ENCODE data around the gene CELF4.

CELF4 gene

GRCh38 chr18:37545461-37546271 lies 19.9 kb downstream of the CELF4 start:
- no peak for DNase-seq

DNA sequence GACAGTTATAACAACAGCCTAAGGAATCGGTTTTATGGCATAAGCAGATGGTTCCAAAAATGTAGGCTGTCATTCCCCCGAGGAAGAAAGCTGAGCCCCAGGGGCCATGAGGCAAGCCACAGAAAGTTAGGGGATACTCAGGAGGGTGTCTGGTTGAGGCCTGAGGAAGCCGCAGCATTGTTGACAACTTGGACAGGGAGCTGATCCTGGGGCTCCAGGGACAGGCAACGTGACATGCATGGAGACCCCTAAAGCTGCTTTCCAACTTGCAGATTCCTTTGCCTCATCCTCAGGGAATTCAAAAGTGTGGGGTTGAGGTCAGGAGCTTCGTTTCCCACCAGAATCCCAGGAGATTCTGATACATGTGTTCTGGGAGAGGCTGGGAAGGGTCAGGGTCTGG lies 20.9 kb downstream of the CELF4 start:
- DNase-seq: no peak

DNA sequence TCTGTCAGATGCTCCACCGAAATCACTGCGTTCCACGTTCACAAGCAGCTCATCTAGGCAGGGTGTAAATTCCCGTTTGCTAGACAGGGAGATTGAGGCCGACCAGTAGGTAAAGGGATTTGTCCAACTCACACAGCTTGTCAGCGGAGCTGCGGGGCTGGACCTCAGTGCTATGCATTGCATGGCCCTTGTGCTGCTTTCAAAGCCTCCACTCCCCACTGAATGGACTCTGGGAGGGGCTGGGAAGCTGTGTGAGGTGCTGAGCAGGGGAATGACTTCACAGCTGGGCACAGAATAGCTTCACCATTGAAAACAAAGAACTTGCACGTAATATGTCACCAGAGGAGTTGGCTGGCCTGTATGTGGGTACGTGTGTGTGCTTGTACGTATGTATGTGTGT lies 21.4 kb downstream of the CELF4 start:
- no peak for DNase-seq

- no peak for DNase-seq
Observed at GRCh38 chr18:37543321-37543720, 22.3 kb downstream of the CELF4 start.

- no peak for DNase-seq
Observed at GRCh38 chr18:37541517-37541916, 24.1 kb downstream of the CELF4 start.

DNA sequence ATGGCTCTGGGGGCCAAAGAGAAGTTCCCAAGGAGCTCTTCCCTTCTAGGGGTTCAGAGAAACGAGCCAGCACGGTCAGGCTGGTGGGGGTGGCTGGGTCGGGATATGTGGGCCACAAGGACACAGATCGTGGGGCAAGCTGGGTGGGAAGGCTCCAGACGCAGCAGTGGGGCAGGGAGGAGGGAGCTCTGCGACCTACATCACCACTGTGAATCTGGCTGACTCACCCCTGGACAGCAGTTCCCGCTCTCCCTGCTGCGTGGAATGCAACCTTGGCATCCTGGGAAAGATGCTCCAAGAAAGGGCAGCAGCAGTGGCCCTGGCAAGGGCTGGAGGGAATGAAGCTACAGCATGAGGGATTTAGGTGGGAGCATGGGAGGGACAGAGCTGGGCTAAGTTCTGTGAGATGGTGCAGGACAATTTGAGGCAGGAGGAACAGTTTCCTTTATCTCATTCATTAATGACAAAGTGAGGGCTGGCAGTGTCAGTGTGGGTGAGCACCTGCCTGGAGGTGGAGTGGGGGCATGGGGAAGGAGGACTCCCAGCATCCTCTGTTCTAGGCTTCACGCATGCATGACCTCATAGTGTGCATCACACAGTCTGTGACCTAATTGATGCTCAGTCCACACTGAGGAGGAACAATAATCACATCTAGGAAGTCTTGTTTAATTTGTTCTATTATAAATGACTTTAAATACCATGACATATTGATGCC lies 25.0 kb downstream of the CELF4 start:
- DNase-seq: no peak

DNA sequence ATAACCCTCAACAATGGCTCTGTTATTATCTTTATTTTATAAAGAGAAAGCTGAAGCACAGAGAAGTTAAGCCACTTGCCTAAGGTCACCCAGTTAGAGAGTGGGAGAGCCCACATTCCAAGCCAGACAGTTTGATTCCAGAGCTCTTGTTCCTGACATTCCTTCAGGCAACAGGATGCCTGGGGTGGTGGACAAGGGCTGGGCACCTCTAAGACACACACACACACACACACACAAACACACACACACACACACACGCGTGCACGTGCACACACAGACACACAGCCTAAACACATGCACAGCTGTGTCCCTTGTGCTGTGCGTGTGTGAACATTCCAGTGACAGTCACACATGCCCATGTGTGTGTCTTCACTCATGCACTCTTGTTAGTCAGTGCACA lies 26.4 kb downstream of the CELF4 start:
- DNase-seq: no peak

DNA sequence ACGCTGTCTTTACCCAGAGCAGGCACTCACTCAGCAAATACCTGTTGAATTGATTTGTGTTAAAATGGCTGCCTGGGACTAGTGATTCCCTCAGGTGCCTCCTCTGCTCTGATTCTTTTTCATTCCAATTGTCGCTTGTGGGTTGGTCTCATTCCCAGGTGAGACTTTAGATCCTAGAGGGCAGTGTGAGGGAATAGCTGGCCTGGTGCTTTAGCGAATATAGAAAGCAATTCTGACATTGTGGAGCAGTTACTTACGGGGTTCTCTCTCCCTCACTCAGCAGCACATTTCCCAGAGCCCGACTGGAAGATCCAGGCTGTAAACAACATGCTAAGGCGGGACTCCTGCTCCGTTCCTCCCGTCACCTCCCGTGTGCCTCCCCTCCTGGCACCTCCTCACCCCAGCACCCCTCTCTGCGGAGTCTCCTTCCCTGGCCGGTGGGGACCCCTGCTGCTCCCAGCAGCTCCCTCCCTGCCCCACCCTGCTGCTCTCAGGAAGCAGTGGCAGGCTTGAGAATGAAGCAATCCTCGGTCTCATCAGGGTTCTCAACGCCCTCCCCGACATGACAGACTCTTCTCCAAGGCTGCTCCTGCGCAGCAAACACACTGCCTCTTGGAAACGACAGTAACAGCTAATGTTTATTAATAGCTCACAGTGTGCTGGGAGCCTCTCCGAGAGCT lies 26.9 kb downstream of the CELF4 start:
- DNase-seq: no peak

GRCh38 chr18:37537868-37538525 lies 27.6 kb downstream of the CELF4 start:
- DNase-seq: peak; percentile 18

DNA sequence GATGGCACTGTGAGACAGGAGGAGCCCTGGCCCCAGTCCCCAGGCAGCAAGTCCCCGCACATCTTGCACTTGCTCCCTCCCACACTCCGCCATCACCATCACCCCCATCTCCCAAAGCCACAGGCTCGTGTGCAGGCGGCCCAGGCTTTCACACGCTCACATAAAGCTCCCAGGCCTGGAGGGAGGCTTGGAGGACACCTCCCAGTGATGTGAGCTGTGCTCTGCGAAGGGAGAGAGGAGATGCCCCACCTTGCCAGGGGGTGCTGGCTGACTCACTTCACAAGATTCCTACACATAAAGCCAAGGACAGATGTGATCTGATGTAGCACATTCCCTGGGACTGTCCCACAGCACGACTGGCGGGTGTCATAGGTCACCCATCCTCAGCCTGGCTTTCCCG lies 28.9 kb downstream of the CELF4 start:
- DNase-seq: no peak

DNA sequence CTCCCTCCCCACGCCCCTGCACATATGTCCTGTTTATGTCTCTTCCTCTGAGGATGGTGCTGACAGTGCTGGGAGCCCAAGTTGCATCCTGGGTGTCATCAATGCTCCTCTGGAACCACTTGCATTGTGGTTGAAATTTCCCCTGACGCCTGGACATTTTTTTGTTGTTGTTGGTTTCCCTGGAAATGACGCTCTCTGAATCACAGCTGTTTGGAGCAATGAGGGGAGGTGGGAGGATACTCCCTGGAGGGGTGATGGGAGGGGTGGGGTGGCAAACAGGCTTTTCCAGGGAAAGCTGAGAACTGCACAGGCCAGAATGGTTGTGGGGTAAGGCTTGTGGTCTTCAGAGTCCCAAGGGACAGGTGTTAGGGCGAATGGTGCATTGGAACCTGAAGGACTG lies 29.6 kb downstream of the CELF4 start:
- no peak for DNase-seq

GRCh38 chr18:37534627-37535026 lies 31.0 kb downstream of the CELF4 start:
- DNase-seq: no peak

DNA sequence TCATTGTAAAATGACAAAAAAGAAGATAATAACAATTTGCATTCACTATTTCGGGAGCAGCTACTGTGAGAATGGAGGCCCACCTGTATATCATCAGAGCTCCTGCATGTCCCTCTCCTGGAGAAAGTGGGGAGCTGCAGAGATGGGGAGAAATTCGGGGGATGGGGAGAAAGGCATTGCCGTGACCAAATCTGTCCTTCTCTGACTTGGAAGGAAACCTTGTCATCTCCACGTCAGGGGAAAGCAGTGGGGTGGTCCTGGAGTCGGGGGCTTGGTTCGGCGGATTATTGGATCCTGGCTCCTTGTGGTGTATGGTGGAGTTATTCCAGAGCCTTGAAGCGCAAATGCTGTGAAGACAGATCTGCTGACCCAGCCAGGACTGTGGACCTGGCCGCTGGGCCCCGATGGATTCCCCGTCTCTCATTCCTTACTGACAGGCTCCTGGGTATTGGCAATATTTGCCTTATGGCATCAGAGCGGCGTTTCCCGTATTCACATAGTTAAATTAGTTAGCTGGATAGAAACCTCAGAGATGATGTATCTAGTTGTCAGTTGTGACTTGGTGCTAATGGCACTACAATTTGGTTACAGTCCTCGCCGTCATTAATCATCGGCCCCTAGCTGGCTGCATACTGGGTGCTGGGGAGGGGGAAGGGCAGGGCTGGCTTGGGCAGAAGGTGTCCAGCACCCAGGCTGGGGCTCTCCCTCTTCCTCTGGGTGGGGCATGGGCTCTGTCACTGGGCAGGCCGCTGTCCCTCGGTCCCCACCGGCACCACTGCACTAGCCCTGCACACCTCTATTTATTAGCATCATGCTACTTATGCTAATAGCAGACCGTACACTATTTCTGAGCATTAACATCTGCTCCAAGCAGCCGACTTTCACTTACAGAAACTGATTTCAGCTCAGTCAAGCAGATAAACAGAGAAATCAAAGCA lies 31.7 kb downstream of the CELF4 start:
- DNase-seq: no peak

DNA sequence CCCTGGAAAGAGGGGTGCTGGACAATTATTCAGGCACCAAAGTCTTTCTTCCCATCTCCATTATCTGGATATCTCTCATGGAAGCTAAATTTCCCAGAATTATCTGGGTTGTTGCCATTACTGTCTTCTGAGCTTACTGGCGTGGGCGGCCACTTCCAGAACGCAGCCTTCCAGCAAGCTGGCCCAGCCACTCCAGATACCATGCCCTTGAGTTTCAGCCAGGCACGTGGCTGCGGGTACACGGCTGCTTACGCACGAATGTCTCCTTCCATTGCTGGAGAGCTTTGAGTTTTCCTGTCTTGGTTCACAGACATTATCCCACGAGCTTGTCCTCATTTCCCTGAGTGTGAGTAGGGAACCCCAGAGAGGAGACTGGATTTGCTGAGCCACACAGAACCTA lies 32.7 kb downstream of the CELF4 start:
- no peak for DNase-seq

- no peak for DNase-seq
Observed at GRCh38 chr18:37529863-37530262, 35.7 kb downstream of the CELF4 start.

GRCh38 chr18:37529296-37529695 lies 36.3 kb downstream of the CELF4 start:
- DNase-seq: no peak

DNA sequence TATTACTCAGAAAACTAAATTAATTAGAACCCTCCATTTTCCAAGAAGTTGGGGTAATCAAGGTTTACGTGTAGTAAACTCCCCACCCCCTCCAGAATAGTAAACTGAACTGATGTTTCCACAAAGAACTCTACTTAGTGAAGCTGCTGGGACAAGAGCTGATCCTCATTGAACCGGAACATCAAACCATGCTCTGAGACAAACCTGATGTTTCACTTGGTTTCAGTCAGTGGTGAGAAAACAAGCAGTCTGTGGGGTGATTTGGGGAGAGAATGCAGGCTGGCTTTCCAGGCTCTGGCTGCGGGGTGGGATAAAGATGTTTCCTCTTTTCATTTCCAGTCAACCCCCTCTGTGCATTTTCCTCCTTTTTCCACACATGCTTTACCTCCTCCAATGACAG lies 38.2 kb downstream of the CELF4 start:
- DNase-seq: no peak

DNA sequence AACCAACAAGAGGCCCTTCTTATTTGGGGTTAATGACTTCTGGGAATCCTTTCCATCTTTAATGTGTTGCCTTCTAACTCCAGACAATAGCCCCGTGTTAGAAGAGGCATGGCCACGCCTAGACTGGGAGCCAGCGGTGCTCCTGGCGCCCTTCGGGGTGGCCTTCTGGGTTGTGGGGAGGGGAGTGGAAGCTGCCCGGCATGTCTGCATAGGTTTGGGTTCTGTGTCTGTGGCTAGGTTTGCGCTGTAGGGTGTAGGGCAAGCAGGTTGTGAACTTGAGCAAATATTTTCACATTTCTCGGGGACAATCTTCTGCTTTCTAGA lies 40.4 kb downstream of the CELF4 start:
- DNase-seq: no peak

GRCh38 chr18:37524498-37525261 lies 40.9 kb downstream of the CELF4 start:
- DNase-seq: no peak

DNA sequence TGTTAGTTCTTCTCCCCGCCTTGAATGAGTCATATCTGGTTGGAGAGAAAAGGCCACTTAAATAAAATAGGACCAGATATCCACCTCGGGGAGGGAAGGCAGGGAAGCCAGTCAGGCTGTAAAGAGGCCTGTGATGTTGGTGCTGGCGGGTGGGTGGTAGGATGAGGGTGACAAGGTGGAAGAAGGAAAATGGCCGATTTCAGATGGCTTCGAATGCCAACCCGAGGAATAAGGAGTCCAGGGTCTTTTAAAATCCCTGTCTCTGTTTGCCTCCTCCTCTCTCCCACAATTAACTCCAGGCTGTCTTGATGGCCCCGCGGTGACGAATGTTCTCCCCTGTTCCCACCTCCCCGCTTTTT lies 41.5 kb downstream of the CELF4 start:
- no peak for DNase-seq

Data from activated T-cell treated with anti-CD3 and anti-CD28 coated beads, Interleukin-2, amount 50 U/mL, for 1 hour (primary cell).